Ovary (tissue), 9 donors: ENCODE results near the gene DUSP16. TPM values are rescaled to one million over a fixed set of nuclear protein-coding genes. Genes with fewer than 3 reads are reported as not detected.

ENCODE experiments used
- DNase-seq, 5 donors: peaks; one replicate each; pipeline ENCODE4 v3.0.0-alpha.2; 2019 to 2020
- H3K27ac ChIP-seq, 2 donors: fragments of 200-600 bp; one replicate each; pipeline versions ENCODE4 v1.5.1 to v1.8.0; 2019 to 2022
- H3K27me3 ChIP-seq: fragments of 200-600 bp; one replicate; pipeline ENCODE4 v1.8.0; 2022
- H3K36me3 ChIP-seq: fragments of 200-600 bp; sonication (generic); one replicate; pipeline ENCODE4 v1.5.1; 2019
- H3K4me1 ChIP-seq: one replicate; pipeline ENCODE4 v1.8.1; 2013; ENCODE audit warnings: mild to moderate bottlenecking, moderate library complexity; ENCODE audit not compliant: insufficient read depth
- H3K4me3 ChIP-seq: fragments of 200-600 bp; sonication (generic); one replicate; pipeline ENCODE4 v1.5.1; 2017
- H3K9me3 ChIP-seq, 2 donors: fragments of 200-600 bp in 1 of 2; sonication (generic) in 1 of 2; one replicate each; pipeline versions ENCODE4 v1.5.1 to v1.8.1; 2013 to 2019; ENCODE audit warnings: mild to moderate bottlenecking in 1 of 2, moderate library complexity in 1 of 2
- CTCF ChIP-seq, 3 donors: fragments of 450-650 bp in 2 of 3; fragments of 200-600 bp in 1 of 3; IDR thresholded peaks; one replicate each; pipeline versions ENCODE4 v1.5.1 to v1.8.0; 2016 to 2022; ENCODE audit warnings: antibody characterized with exemption in 3 of 3, mild to moderate bottlenecking in 1 of 3
- EP300 ChIP-seq: sonication (generic); formaldehyde crosslinking; IDR thresholded peaks from one replicate; pipeline ENCODE4 v1.6.1; 2017; ENCODE audit warnings: antibody characterized with exemption
- POLR2A ChIP-seq: fragments of 450-650 bp; IDR thresholded peaks from one replicate; pipeline ENCODE4 v1.6.1; 2017; ENCODE audit warnings: antibody characterized with exemption, mild to moderate bottlenecking, moderate library complexity
- WGBS, 3 donors: extraction: QIAGEN DNeasy Blood & Tissue Kit in 1 of 3; methylation state at CpG; one replicate each; pipeline versions ENCODE4 v1.1.5 to v1.1.7; 2013 to 2017; 5-methylcytosine and 5-hydroxymethylcytosine counted together
- intact Hi-C, 4 donors: fragments of 100-400 bp; cut with DNase I; formaldehyde crosslinking; loops; one replicate each; pipeline versions ENCODE4 v1.11.0 to v1.15.1; 2022 to 2023
- polyA plus RNA-seq, 2 donors: library from polyadenylated mRNA; stranded (reverse); fragments of 200-250 nt in 1 of 2; fragments of 350-450 nt in 1 of 2; fragmentation: Illumina TruSeq in 1 of 2; extraction: RNeasy Lipid Tissue Mini Kit (QIAGEN cat#74804) in 1 of 2; gene quantifications; one replicate each; pipeline ENCODE4 v1.2.3, GENCODE V29; 2013 to 2014
- total RNA-seq, 7 donors: library from RNA; depleted of rRNA in 2 of 7; stranded (reverse); fragments of >200 nt in 2 of 7; fragmentation: NEBNext Ultra II Directional in 3 of 7; extraction: Animal tissue kit (Norgen Biotek cat#: 25700) in 3 of 7; gene quantifications; one replicate each; pipeline versions ENCODE4 v1.1.0 to v1.2.4, GENCODE V29; 2016 to 2023
- donor health status: DM: no; HTN: no; CAD: no; lungs with moderate emphysema.
- donor health status: DM: no; HTN: no; CAD: no.
- donor health status: Bipolar disorder and iron deficiency.
- donor health status: DM: yes; HTN: yes; CAD: no.
- donor health status: DM: no; HTN: no; CAD: no.
- donor health status: DM: yes; HTN: yes; CAD: no.

DUSP16 gene
- total and polyA plus RNA-seq, 9 donors: 12.5 to 54.0 (median 27.3) TPM

GRCh38 chr12:12534975-12535374 lies 27.7 kb downstream of the DUSP16 start:
- 67 to 79% (median 79%) methylated on average over 4 of the region's 4 CpGs for WGBS, 3 donors
- intact Hi-C loops: no loop called here
- peaks cover 14% of the 10 kb centered on the region for H3K4me1 ChIP-seq

DNA sequence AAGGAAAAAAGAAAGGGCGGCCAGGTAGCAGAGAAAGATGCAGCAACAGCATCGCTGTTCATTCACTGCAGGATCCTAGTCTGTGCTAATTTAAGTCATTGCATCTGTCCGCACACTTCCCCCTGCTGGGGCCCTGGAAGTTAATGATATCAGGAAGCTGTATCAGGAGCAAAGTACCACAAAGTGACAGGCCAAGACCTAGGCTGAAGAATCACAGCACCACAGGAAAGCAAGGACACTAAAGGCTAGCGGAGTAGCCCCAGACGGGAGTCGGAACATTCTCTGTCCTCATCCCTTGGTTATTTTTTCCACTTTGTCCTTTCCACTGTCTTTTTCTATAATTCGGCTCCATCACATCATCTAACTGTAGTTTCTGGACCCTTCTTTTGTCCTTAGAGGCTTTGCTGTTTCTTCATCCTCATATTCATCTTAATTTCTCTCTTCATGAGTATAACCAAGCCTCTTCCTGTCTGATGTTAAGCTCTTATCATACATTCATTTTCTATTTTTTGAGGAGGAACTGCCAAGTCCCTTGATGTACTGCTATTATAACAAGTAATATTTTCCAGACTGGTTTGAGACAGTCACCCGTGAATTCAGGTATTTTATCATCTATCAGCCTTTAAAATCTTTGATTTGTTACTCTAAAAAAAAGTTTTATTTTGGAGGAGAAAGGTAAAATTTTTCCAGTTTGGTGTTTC lies 28.3 kb downstream of the DUSP16 start:
- TF ChIP-seq POLR2A (no peak), CTCF (IDR thresholded peaks at IDR 0.05) (no peak), EP300 (no peak)
- H3K9me3 ChIP-seq: no peaks in the 10 kb centered on the region
- no peak overlapping the region for H3K4me3 ChIP-seq
- DNase-seq: no peak
- H3K36me3 ChIP-seq: no peaks in the 10 kb centered on the region
- H3K27me3 ChIP-seq: no peaks in the 10 kb centered on the region
- H3K4me1 ChIP-seq: peaks cover 14% of the 10 kb centered on the region
- peak overlapping the region in 1 of 2 donors; percentile 1 for H3K27ac ChIP-seq
- intact Hi-C loops: no loop called here
- WGBS, 3 donors: 87 to 92% (median 91%) methylated on average over 8 of the region's 8 CpGs

More at GRCh38 chr12:12534975-12535374, 27.7 kb downstream of the DUSP16 start:
- TF ChIP-seq CTCF (IDR thresholded peaks at IDR 0.05) (no peak), POLR2A (no peak), EP300 (no peak)
- H3K4me3 ChIP-seq: no peak overlapping the region
- H3K27me3 ChIP-seq: no peaks in the 10 kb centered on the region
- H3K36me3 ChIP-seq: no peaks in the 10 kb centered on the region
- peak overlapping the region in 1 of 2 donors; percentile 2 for H3K27ac ChIP-seq
- H3K9me3 ChIP-seq: no peaks in the 10 kb centered on the region
- no peak for DNase-seq

- H3K4me3 ChIP-seq: no peak overlapping the region
- TF ChIP-seq EP300 (no peak), CTCF (IDR thresholded peaks at IDR 0.05) (no peak), POLR2A (no peak)
- peak overlapping the region in 1 of 2 donors; percentile 1 for H3K27ac ChIP-seq
- peak; percentile 60 to 79 (median 74) for DNase-seq
- H3K9me3 ChIP-seq: no peaks in the 10 kb centered on the region
- H3K36me3 ChIP-seq: no peaks in the 10 kb centered on the region
- H3K27me3 ChIP-seq: no peaks in the 10 kb centered on the region
- intact Hi-C loops: no loop called here
- peaks cover 14% of the 10 kb centered on the region for H3K4me1 ChIP-seq
- 31 to 36% (median 32%) methylated on average over 6 of the region's 6 CpGs for WGBS, 3 donors
These were observed 29.3 kb downstream of the DUSP16 start for GRCh38 chr12:12533238-12533829.

DNA sequence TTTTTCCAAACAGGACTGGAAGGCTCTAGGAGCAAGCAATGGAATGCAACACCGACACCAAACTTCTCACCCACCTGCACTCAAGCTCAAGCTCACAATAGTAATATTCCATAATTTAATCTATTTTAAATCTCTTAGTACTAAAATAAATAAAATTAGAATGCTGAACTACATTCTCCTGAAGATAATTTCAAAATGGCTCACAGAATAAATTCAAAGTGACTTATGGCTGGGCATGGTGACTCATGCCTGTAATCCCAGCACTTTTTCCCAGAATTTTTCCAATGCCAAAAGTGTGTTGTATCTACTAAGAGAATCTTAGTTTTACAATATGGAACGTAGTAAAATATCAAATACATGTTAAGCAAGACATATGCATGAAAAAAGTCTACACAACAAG lies 31.5 kb downstream of the DUSP16 start:
- Histone ChIP-seq H3K4me3 (no peak overlapping the region), H3K27ac (no peak overlapping the region), H3K9me3 (no peaks in the 10 kb centered on the region), H3K4me1 (peaks cover 14% of the 10 kb centered on the region), H3K36me3 (no peaks in the 10 kb centered on the region), H3K27me3 (no peaks in the 10 kb centered on the region)
- DNase-seq: no peak
- TF ChIP-seq CTCF (IDR thresholded peaks at IDR 0.05) (no peak), EP300 (no peak), POLR2A (no peak)
- intact Hi-C loops: no loop called here
- WGBS, 3 donors: 89 to 99% (median 91%) methylated on average over 2 of the region's 2 CpGs
